Right hindlimb (tissue), 1 donor: ENCODE data around the gene GPR84.

Experiments
- DNase-seq: peaks from one replicate; pipeline ENCODE4 v3.0.0-alpha.2; 2018

Gene GPR84

DNA sequence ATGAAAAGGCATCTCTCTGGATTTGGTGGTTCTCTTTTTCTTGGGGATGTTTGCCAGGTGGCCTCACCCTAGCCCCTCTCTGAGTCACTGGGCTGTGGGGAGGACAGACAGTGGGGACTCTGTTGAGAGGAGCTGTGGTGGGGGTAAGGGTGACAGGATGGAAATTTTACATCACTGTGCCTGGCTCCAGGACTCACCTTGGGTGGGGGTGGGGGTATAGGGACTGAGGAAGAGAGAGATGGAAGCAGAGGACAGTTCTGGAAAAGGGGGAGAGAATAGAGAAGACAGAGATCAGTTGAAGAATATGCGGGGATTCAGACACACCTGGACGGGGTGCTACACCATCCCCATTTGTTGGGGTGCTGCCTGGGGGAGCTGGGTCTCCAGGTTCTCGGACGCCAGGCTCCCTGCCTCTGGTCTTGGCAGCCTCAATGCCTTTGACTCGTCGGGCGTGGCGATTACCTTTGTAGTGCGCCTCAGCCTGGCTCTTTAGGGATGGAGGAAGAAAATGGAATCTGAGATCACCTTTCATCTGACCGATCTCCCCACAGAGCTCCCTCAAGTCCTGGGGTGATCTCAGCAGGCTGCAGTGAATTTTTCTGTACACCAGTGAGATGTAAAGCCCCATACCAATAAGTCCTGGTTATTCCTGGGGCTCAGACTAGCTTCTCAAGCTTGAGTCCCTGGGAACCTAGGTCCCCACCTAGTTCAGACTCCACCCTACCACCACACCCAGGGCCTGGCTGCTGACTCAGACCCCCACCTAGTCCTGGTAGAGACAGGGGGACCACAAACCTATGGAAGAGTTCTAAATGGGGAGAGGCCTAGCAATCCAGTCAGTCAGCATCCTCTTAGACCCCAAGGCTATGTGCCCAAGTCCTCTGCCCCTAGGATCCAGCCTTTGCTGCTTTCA, 9.6 kb upstream of the GPR84 start:
- DNase-seq, result no peak

DNA sequence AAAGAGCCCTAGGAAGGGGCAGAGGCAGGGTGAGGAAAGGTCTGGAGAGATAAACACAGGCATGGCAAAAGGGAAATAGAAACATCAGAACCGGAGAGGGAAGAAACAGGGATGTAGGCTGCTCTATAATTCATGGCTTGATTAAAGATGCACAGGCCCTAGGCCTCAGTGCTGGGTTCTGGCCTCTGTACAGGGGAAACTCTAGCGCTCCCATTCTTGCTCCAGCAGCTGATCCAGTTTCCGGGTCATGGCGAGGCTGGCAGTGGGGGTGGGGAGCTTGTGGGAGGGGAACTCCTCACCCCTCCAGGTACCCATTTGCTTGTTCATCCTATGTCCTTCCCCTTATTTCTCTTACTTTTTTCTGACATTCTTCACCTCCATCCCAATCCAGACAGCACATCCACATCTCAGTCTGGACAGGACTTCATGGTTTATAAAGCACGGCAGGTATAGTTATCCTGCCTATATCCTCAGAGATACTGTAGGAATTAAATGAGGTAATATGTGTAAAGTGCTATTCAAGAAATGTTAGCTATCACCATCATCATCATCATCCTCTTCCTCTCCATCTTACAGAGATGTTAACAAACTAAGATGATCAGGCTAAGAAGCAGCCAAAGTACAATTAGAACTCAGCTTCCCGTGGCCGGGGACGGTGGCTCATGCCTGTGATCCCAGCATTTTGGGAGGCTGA, 8.0 kb upstream of the GPR84 start:
- no peak for DNase-seq

DNA sequence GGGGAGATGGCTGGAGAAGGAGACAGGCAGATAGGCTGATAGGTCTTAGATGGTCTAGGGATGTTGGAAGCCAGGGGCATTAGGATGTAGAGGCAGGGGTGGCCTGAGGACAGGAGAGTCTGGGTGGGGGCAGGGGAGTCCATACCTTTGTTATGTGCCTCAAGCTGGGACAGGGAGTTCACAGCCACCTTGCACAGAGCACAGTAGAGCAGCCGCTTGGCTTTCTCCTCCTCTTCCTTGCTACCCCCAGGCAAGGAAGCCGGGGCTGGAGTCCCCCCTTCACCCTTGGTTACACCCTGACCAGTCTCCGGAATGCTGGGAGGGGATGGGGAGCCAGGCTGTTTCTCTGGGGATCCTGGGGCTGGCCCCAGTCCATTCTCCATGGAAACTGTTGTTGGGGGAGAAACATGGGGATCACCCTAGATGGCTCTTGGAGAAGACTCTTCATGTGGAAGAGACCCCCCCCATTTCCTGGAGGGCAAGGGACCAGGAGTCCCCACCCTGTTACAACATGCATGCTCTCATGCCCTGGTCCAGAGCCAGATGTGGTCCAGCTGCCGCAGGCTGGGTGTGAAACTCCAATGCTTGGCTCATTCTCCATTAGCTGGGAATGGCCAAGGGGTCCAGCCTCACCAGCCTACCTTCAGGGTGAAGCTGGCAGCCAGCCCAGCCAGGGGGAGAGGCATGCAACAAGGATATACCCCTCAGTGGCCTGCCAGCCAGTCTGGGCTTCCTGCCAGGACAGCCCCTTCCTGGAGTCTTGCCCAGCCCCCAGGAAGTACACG, 7.2 kb upstream of the GPR84 start:
- peak; percentile 82 for DNase-seq

DNA sequence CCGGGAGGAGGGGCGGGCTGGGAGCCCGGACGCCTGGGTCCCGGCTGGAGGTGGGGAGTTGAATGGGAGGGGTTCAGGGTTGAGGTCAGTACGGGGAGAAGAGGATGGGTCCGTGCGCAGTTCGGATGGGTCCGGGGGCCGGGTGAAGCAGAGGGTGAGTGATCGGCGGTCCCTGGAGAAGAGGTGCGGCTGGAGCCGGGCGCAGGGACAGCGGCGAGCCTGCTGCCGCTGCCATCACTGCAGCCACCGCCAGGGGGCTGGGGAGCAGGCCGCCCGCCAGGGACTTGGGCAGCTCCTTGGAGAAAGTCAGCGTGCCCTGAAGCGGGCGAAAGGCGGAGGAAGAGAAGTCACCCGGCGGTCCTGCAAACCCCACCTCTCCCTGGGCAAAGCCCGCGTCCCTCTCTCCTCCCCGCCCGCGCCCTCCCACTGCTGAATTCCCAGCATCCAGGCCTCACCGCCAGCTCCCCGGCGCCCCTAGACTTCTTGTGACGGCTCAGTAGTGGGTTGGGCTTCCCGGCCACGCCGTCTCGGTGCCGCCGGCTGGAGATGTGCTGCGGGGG, 6.0 kb upstream of the GPR84 start:
- peak; percentile 90 for DNase-seq

DNA sequence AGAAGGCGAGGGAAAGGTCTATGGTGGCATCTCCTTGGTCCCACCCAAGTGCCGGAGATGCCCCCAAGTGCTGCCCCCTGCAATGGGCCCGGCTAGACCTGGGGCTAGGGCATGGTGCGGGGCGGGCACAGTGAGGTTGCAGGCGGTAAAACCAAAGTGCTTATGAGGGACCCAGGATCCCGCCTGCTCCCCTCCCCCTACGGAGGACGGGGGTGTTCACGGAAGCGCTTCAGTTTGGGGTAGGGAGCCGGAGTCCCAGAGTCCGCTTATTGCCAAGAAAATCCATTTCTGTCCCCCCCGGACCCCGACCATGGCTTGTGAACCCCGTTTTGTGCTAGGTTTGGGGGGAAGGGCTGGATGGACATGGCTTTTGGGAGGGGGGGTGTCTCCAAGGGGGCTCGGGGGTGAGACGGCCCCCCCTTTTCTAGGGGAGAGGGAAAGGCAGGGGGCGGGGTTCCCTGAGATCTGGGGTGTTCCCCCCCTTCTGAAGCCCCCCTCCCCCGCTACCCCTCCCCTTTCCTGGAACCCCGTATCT, 5.4 kb upstream of the GPR84 start:
- peak; percentile 55 for DNase-seq

DNA sequence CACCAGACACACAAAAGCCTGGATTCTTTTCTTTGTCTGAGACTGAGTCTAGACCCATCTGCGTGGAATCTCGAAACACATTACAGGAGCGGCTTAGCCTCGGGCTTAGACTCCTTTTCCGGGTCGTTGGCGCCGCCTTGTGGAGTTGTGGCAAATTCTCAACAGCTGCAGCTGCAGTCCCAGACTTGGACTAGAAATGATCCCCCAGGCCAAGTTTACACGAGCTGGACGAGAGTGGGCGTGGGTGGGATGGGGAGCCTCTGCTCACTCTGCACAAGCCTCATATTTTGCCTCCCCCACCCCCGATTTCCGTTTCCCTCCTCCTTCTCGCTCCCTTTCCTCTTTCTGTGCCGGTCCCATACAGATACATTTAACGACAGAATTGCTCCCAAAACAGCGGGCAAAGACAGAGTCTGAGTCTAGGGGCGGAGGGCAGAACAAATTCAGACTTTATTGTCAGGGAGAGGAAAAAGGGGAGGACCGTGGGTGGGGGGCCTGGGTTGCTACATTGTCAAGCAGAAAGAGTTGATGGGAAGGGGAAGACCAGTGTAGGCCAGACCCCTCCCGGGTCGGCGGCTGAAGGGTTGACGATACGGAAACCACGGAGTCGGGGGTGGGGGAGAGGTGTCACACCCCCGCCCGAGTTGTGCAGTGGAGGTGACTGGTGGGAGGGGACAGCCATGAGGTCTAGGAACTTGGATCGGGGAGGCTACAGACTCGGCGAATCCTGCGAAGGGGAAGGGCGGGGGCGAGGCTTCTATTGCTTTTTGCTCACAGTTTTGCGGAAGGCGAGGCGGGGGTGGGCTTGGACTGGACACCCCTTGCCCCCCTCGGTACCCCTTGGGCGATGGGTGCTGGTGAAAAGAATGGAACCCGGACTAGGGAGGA, 4.7 kb upstream of the GPR84 start:
- DNase-seq, result peak; percentile 96

DNA sequence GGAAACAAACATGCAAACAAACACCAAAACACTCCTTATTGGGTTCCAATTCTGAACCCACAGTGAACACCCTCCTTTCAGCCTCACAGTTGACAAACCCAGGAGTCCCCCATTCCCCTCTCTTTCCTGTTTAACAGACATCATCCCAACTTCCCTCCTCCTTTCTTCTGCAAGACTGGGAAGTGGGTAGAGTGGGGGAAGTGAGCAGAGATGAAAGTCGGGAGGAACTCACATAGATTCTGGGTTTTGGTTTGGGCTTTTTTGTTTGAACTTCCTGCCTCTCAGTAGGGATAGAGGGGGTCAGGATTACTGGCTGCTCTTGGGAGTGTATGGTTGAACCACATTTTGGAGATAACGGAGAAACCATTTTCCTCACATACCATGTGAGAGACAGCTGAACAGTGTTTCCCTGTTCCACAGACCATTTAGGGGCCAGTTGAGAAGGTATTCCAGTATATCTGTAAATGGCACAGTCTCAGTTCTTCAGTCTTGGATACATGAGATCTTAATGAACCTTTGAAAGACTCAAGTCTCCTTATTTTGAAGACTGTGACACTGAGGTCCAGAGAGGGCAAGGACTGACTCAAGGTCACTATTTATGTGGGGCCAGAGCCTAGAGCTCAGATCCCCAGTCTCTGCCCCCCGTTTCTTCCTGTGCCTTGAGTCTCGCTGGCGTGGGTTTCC, 3.9 kb upstream of the GPR84 start:
- no peak for DNase-seq

DNA sequence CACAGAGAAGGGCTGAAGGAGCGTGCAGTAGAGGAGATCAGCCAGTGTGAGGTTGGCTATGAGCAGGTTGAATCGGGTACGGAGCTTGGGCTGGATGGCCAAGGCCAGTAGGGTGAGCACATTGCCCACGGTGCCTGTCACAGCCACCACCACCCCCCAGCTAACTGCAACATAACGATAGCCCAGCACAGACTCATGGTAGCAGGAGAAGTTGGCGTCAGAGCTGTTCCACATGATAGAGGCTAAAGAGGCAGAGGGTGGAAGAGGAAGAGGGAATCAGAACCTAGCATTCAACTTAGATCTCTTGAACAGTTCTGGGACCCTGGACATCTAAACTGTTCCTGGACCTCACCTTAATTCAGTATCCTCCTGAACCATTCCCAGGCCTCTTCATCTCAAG, 668 bp downstream of the GPR84 start:
- no peak for DNase-seq

DNA sequence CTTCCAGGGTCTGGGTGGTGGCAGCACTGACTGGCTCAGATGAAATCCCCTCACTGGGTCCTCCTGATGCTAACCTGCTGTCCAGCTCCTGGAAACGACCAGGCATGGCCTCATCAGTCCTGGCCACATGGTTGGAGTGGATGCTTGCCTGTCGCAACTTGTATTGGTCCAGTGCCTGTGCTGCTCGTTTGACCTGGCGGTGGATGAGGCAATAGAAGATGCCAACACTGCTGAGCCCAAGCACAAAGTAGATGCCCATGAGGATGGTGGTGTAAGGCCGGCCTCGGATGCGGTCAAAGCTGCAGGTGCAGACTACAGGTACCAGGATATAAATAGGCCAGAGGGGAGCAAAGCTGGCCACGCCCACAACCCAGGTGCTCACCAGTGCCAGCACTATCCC, 1.2 kb downstream of the GPR84 start:
- DNase-seq, result no peak

DNA sequence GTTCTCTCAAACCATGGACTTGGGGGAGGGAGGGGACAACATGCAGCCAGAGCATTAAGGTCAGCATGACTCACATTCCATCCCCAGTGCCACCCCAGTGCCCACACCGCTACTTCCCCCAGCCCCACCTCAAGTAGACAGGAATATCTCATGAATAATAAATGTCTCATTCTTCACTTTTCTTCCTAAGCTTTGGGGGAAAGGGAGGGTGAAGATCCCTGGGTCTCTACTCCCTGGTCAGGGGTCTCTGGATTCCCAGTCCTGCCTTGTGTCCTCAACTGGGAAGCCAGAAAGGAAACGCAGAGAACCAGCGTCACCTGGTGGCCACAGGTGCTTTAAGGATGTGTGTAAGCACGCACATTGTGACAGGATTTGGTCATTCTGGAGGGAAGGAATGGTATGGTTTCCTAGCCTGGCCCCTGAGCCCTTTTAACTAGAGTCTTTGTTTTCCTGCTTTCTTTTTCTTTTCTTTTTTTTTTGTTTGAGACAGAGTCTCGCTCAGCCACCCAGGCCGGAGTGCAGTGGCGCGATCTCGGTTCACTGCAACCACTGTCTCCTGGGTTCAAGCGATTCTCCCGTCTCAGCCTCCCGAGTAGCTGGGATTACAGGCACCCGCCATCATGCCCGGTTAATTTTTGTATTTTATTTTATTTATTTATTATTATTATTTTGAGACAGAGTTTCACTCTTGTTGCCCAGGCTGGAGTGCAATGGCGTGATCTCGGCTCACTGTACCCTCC, 3.4 kb downstream of the GPR84 start:
- peak; percentile 89 for DNase-seq

DNA sequence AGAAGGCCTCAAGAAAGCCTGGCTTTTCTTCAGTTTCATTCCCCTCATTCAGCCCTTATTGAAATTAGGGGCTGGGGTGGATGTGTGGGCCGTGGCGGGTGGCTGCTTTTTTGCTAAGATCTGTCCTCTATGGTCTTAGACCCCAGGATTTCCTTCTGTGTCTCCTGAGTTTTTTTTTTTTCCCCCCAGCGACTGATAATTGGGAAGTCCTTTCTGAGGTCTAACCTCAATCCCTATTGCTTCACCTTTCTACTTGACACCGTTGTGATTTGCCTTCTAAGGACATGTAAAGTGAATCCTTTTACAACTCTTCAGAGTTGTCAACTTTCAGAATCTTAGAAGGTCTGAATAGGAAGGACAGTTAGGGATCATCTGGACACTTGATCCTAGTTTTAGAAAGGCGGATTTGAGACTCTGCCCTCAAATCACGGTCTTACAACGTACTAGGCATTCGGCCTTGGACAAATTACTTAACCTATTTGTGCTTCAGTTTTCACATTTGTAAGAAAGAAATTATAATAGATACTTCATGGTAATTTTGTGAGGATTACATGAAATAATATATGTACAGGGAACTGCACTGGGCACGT, 4.4 kb downstream of the GPR84 start:
- no peak for DNase-seq

DNA sequence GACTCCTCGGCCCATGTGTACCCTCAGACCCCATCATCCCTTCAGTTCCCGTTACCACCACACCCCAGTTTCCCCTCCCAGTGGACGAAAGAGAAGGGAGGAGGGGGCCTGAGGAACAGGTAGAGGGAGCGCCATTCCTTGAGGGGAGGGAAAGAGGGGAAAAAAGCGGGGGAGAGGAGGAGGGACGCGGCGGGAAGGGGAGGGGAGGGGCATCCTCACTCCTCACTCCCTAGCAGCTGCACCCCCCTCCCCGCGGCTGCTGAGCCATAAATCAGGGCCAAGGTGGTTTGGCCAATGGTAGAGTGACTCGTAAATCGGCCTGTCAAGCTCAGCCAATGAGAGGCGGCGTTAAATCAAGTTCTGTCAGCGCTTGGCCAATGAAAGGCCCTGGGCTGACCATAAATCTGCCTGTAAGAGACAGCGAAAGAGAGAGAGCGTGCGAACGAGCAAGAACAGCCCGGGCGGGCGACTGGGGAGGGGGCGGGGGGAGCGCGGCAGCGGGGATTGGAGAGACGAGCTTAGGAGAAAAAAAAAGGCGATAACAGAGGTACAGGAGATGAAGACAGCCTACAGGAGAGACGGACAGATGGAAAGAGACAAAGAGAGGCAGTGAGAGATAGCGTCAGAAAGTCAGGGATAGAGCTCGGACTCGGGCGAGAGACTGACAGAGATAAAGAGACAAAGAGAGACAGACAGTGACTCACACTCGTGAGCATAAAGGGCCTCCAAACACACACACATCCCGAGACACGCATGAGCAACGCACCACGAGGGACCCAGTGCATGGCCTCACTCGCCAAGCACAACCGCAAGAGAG, 5.1 kb downstream of the GPR84 start:
- DNase-seq, result peak; percentile 99

DNA sequence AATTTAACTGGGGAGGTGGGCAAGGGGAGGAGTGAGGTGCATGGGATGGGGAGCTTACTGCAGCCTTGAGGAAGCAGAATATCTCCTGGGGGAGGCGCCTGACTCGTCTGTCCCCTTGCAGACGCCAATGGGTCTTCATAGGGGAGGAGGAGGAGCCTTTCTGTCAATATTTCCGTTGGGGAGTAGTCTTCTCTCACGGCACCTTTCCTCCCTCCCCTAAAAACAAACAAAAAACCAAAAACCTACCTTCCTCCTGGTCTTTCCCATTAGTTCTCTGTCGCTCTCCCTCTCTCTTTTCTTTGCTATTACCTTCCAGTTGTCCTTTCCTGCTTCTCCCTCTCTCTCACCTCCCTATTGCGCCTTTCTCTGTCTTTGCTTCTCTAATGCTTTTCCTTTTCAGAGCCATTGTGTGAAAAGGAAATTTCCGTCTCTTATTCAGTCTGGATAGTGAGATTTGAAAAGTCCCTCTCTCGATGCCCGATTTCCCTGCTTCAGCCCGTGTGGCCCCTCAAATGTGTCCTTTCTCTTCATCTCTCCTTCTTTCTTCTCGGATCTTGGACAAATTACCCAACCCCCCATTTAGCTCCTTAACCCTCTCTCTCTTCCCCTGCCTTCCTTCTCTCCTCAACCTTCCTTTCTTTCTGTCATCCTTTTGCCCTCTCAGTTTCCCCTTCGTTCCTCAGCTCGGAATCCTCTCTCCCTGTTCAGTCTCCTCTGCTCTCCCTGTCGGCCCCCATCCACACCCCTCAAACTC, 5.9 kb downstream of the GPR84 start:
- peak; percentile 71 for DNase-seq

DNA sequence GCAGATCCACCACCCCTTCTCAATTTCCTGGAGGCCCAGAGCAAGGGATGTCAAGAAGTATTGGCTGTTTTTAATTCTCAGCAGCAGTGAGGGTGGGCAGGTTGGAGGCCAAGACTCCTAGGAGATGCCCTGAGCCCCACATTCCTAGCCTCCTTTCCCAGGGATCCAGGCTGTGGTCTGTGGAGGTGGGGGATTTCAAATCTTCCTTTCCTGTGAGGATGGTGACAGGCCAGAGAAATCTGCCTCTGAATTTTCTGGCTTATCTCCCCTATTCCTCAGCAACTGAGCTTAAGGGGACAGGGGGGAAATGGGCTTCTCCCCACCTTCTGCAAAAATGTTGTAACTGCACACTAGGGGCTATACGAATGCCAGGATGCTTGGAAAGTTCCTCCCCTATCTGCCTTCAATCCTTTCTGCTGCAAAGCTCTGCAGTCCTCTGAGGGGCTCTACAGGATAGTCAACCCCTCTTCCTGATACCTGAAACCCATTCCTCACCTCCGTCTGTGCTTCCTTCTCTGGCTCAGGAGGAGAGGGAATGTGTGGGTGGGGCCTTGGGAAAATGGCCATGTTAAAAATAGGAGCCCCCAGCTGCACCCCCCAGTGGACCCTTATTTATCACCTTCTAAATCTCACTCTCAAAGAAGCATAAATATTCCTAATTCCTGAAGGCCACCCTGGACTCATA, 6.6 kb downstream of the GPR84 start:
- peak; percentile 48 for DNase-seq

DNA sequence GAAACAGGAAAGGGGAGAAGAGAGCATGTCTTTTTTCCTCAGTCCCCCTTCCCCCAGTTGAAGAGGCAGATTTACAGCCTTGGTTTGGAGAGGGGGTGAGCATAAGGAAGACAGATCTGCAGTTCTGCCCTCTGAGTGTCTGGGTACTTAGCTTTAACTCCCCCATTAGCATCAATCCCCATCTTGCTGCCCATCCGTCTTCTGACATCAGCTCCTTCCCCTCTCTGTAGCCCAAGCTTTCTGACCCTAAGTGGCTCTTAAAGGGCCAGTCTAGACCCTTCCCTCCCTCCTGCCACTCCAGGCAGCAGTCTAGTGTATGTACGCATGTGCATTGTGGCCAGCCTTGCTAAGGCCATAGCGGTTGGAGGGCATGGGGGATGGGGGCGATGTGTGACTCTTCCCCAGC, 7.3 kb downstream of the GPR84 start:
- no peak for DNase-seq

DNA sequence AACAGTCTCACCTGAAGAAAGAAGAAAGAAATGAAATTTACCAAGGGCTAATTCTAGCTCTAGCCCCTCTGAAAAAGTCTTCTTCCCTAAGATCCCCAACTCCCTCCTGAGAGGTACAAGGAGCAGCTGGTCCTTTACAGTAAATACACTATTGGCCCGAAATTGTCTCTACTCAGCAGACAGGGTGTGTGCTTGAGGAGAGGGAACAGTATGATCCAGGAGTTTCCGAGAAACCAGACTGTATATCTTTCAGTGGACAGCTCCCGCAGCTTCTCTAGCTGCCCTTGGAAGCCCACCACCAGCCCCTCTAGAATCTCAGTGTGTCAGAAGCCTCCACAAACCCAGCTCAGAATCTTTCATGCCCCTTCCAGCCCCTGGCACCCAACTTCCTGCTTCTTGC, 8.1 kb downstream of the GPR84 start:
- DNase-seq, result no peak

DNA sequence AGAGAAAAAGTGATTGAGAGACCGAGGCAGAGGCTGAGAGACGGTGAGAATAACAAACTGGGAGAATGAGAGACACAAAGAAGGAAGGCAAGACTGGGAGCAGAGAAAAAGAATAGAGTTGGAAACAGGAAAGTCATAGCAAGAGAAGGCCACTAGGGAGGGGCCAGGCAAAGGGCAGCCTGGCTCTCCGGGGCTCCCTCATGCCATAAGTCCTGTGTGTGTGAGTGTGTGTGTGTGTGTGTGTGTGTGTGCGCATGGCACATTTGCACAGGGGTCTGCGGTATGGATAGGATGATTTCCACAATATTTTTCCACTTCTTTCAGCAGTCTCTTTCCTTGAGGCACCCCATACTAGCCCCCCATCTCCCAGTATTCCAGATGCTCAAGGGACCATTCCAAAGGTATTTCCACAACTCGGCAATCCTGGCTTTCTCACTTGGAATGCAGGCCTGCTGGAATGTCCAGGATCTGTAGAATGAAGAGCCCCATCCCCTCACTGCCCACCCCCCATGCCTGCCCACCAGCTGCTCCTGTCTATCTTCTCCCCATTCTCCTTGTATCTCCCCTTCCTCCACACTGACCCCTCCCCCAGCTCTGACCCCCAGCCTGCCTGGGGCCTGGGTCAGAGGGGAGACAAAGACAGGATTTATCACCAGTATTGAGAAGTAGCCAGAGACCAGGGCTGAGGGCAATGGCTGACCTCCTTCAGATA, 9.0 kb downstream of the GPR84 start:
- DNase-seq, result peak; percentile 50
